ENCODE results near the gene HRH3.
A peak's percentile ranks its signal among the peaks of the same experiment; 100 is the strongest.

The HRH3 gene

DNA sequence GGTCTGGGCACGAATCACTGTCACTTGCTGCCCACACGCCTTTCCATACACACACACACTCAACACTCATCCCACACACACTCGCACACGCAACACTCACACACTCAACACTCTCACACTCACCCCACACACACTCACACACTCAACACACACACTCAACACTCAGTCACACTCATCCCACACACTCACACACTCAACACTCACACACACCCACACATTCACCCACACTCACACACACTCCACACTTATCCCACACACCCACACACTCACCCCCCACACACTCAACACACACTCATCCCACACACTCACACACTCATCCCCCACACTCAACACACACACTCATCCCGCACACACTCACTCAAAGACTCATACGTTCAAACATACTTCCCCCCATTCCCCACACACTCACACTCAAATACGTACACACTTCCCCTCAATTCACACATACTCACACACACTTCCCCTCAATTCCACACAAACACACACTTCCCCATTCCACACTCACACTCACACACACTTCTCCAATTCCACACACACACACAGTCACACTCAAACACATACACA, 9.0 kb upstream of the HRH3 start:
- DNase-seq, result no peak

DNA sequence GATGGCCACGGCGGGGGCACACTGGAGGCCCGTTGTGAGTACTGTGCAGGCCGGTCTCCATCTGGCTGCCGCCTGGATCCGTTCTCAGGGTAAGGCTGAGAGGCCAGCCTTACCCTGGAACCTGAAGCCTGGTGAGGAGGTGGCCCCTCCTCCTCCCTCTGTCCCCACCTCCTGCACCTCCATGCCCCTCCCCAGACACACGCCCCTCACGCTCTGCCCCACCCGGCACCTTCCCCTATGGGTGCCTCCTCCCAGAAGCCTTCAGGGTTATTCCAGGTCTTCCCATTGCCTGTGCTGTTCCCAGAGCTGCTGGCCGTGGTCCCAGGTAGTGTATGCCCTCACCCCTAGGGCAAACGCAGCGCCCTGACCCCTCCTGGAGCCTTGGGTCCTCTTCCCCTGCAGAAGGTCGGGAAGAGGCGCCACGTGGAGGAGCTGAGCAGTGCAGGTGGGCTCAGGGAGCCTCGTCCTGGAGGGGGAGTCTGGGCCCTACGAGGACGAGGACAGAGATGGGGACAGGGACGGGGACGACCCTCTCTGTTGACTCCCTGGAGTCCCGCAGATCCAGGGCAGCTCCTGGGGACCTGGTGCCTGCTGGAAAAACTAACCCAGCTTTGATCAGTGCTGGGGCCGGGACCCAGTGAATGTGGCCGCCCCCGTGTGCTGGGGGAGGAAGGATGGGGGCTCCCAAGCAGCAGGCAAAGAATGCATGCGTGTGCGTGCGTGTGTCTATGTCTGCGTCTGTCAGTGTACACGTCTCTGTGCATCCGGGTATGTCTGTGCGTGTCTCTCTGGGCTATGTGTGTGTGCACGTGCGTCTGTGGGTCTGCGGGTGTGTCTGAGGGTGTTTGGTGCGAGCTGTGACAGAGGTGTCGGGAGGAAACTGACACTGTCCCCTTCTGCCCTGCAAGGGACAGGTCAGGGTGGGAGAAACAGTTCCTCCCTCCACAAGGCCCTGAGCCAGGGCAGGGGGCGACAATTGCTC, 8.2 kb upstream of the HRH3 start:
- no peak for DNase-seq

DNA sequence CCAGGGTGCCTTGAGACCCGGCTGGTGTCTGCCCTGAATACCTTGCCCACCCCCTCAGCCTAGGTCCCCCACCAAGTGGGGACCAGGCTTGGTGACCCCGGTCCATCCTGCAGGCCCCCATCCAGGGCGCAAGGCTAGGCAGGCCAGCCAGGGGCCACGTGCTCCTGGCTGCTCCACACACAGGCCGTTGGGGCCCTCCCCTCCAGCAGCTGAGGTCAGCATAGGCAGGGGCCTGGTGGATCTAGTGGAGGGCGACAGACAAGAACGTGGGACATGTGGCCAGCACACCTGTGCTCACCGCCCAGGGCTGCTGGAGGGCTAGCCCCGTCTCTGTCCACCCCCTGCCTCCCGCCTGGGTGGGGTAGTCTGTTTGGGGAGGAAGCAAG, 7.5 kb upstream of the HRH3 start:
- no peak for DNase-seq

DNA sequence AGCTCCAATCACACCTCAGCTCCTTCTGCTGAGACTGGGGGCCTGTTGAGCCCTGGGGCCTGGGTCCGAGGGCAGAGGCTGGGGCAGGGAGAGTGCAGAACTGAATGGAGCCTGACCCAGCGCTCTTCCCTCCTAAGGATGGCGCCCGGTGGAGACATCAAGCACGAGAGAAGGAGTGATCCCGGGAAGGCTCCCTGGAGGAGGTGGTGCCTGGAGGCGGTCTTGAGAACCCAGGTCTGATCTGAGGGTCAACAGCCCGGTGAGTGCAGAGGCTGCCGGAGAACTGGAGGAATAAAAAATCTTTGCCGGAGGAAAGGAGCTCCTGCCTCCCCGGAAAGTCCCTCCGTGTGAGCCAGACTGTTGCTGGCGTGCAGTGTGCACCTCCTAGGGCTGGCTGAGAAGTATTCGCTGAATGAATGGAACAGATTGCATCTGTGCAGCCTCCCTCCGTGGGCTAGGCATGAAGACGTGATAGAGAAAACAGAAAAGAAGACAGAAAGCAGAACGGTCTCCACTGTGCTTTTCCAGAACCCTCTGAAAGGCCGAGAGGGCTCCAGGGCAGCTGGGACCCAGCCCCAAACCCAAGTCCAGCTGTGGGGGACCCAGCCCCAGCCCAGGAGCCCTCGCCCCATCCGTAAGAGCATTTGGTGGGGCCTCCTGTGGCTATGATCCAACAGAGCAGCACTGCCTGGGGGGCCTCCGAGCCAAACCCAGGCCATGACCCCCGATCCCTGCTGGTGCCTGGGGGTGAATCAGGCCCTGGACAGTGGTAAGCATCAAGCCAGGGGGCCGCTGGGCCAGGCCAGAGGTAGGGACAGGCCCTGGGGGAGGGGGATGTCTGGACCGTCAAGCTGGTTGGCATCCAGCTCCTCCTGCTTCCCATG, 6.9 kb upstream of the HRH3 start:
- DNase-seq, result no peak

DNA sequence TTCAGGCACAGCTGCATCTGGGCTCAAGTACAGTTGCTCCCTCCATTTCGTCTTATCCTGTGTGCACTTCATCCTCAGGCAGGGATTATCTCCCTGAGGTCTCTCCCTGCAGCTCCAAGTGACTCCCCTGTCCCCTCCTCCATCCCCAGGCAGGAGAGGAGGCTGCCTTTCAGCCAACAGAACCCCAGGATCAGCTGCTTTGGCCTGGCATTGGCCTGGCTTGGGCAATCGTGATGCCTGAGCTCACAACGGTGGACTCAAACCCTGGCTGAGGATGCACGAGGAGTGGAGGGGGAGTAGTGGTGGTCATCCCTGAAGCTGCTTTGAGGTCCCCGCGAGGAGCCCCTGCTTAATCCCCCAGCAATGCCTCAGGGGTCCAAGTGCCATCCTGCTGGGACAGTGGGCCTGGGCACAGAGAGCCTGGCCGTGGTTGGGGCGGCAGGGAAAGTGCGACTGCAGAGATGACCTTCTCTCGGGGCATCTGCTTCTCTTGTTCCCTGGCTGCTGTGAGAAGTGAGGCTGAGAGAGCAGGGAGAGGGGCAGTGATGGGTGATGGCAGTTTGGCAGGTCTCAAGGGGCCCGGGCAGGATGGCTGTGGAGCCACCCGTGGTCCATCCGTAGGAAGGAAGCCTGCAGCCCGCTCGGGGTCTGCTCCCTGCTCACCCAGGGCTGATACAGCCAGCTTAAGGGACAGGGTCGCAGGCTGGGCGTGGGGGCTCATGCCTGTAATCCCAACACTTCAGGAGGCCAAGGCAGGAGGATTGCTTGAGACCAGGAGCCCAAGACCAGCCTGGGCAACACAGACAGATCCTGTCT, 6.0 kb upstream of the HRH3 start:
- no peak for DNase-seq

DNA sequence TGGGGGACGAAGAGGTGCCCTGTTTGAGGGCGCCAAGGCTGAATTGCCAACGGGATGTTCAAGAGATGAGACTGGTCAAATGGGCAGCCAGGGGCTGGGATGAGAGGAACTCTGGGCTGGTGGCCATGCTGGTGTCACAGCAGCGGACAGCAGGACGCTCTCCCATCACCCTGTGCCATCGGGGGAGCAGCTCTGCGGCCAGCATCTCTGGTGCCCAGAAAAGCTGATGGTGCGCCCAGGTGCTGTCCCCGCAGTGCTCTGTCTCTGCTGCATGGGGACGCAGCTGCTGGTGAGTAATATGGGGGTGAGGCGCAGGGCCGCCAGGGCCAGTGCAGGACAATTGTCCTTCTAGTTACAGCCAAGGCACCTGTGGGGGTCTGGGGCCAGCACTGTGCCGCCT, 4.9 kb upstream of the HRH3 start:
- DNase-seq, result no peak

DNA sequence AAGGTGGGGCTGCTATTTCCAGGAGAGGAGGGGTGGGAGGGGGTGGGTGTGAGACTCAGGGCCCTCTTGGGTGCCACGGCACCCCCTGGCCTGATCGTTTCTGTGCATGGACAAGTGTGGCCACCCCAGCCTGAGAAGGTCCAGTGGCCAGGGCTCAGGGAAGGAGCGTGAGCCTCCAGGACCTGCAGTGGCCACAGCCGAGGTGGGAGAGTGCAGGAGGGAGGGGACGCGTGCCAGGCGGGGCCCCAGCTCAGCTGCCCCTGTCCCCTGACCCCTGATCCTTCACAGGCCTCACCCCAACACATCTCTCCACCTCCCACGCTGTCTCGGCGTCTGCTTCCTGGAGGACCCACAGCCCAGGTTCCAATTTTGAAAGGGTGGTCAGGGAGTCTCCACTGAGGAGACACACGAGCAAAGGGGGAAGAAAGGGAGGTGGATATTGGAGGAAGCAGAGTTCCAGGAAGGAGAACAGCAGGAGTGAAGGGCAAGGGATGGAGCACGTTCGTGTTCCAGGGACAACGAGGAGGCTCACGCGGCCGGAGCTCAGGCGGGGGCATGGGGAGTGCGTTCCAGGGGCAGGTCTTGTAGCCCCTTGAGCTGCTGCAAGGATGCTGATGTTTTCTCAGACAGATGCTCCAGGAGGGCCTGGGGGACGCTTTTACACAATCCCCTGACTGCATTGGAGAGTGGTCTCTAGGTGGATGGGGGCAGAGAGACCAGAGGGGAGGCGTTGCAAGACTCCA, 4.2 kb upstream of the HRH3 start:
- DNase-seq, result no peak

DNA sequence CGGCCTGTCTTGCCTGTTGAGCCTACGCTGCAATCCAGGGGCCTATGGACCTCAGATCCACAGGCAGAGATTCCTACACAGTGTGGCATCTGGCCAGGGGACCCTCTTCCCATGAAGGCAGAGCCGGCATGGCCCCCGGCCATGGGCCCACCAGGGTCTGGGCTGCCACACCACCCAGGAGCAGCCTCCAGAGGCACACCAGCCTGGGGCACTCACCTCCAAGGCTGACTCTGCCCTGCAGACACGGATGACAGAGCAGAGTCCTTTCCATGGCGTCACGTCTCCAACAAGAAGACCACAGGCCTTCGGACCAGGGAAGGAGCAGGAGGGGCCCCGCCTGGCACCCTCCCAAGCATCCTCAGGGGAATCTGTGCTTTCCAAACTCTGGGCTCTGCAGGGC, 3.5 kb upstream of the HRH3 start:
- DNase-seq, result no peak

DNA sequence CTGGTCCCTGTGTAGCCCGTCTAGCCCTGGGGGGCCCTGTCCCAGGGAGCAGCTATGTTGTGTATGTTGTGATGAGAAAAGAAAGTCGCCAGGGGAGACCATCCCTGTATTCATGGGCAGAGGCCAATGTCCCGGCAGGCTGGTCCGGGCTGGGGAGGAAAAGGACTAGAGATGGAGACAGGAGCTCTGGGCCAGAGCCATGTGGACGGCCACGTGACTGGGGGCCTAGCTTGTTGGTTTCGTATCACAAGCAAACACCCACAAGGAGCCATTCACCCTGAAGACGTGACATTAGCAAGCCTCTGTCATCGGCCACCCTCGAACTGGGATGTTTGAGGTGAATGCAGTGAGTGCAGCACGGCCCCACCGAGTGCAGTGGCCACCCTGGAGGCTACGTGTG, 2.9 kb upstream of the HRH3 start:
- no peak for DNase-seq

DNA sequence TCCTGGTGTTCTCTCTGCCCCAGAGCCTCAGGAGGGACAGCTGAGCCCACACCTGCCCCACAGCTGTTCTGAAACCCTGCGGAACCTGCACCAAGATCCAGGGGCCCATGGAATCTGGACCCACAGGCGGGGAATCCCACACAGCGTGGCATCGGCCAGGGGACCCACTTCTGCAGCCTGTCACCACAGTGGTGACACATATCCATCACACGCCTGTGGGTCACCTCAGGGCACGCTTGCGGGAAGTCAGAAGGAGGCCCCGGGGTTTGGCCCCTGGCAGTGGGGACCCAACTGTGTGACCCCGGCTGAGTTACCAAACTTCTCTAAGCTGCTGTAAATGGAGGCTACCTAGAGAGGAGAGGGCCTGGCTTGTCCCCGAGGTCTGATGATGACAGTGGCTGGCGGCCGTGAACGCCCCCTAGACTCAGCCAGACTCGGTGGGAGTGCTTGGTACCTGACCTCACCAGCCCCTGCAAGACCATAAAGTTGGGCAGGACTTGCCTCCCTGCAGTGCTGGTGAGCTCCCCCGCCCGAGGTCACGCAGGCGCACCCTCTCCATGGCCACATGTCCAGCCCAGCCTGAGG, 2.3 kb upstream of the HRH3 start:
- no peak for DNase-seq

DNA sequence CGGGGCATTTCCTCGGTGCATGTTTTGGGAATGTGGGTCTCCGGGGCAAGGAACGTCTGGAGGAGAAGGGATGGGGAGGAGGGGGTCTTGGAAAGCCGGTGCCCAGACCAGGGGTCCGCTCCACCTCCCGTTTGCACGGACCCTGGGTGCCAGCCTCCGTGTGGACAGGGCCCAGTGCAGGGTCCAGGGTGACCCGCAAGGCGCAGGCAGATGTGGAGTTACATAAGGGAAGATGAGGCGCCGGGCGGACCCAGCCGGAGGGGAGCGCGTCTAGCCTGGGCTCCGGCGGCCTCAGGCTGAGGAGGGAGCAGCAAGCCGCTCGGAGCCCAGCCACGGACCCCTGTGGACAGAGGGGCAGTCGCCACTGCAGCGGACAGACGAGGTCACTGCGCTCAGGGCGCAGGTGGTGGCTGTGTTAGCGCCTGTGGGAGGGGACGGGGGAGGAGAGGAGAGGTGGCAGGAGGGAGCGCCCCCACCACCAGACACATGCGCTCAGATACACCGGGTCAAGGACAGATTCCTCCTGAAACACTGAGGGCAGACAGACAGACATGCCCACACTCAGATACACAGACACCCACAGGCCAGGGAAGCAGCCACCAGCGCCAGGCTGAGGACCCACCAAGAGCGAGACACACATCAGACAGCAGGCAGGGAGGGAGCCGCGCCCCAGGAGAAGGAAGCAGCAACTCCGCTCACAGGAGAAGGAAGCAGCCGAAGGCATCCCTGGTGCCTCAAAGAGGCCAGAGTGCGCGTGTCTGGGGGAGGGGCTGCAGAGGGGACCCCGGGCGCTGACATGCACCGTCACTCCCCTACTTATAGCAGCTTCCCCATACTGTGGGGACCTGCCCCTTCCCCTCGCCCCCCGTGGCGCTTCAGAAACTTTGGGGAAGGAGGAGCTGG, 839 bp upstream of the HRH3 start:
- DNase-seq, result peak in 1 of 2 experiments; percentile 13

DNA sequence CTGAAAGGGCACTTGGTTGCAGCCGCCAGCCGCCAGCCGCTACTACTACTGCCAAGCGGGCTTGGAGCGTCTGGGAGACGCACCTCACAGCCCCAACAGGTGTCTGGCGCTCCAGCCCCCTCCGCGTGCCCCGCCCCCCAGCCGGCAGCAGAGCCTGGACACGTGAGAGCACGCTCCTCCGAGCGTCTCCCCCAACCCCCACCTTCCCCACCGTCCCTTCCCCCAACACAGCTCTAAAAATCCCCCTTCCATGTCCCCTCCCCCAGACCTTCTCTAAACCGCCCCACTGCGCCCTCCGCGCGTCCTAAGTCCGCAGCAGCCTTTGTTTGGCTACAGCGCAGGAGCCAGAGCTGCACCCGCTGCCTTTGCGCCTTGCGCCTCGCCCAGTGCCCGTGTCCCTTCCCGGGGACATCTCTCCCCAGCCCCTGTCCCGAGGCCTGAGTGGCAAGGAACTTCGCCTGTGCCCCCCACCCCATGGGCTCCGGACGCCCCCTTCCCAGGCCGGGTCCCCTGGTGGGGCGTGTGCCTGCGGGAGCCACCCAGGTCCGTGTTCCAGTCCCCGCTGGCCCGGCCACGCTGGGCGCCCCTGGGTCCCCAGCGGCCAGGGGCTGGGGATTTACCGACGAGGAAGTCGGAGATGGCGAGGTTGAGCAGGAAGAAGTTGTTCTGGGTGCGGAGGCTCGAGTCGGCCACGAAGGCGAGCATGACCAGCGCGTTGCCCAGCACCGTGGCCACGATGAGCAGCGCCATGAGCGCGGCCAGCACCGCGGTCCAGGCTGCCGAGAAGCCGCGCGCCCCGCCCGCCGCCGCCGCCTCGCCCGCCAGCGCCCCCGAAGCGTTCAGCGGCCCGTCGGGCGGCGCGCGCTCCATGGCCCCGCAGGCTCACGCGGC, 732 bp downstream of the HRH3 start:
- peak; percentile 63 to 64 for DNase-seq

DNA sequence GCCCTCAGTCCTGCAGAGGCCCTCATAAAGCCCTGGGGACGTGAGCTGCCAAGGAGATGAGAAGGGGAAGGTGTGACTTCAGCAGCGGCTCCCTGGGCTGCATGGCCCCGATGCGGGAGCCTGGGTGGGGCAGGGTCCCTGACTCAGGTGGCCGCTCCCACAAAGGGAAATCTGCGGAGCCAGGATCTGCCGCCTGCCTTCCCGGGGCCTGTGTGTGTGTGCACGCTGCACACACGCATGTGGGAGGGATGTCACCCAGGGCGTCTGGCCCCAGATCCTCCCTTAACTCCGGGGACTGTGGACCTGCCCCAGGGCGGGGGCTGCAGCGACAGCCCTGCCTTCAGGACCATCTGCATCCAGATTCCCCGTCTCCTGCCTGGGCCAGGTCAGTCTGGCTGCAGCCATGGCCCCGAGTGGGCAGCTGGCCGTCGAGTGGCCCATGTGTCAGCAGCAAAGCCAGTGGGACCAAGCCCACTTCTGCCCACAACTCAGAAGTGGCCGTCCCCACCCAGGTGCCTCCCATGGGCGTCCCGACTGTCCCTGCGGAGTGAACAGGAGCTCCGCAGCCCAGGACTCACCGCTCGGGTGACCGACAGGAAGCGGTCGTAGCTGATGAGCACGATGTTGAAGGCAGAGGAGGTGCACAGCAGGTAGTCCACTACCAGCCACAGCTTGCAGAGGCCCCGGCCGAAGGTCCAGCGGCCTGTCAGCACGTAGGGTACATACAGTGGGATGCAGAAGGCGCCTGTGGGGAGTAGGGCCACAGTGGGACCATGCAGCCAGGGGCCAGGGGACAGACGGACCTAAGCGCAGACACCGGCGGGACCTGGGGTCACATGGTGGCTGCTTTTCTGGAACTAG, 1.9 kb downstream of the HRH3 start:
- DNase-seq, result no peak

DNA sequence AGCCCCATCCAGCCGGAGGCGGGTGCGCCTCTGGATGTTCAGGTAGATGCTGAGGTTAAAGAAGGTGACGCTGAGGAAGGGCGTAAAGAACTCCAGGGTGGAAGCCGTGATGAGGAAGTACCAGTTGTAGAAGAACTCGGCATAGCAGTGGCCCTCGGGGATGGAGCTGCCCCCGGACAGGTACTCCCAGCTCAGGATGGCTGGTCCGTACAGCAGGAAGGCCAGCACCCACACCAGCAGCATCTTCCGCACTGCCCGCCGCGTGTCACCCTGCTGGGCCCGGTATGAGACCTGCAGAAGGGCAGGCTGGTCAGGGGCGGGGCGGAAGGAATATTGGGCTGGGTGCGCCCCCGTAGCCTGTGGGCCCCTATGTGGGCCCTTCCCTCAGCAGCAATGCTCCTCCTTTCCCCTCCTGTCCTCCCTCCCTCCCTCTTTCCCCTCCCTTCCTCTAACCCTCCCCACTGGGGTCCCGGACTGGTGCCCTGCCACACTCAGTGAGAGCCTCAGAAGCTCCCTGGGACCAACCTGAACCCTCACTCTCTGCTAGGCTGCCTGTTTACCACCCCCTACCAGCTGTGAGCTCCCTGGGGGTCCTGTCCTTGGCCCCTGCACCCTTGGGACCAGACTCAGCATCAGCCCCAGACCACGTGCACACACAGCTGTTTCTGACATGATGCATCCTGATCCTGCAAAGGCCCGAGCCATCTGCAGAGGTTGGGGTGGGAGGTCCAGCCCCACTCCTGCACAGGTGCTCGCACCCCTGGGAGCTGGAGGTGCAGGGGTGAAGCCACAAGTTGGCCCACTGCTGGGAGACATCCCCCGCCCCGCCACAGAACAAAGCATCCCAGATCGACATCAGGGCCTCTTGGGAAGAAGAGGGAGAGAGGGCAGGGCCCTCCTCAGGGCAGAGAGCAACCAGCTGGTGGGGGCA, 3.2 kb downstream of the HRH3 start:
- DNase-seq, result no peak

DNA sequence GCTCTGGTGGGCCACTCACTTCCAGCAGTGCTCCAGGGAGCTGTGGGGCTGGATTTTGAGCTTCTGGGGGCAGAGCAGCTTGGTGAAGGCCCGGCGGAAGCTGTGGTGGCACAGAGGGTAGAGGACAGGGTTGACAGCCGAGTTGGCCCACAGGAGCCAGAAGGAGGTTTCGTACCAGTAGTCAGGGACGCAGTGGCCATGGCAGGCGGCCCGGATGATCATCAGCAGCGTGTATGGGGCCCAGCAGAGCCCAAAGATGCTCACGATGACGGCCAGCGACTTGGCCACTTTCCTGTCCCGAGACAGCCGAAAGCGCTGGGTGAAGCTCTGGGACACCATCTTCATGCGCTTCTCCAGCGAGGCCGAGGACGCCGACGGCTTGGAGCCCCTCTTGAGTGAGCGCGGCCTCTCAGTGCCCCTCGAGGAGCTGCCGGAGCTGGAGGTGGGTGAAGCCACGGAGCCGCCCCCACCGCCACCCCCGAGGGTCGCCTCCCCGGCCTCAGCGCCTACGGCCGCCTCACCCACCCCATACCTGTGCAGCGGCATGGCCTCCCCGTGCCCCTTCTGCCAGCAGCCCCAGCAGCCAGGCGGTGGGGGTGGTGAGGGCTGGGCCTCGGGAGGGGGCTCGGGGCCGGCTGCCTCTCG, 4.0 kb downstream of the HRH3 start:
- DNase-seq, result no peak
